ENCODE data around the gene EEFSEC. TPM values are rescaled to one million over a fixed set of nuclear protein-coding genes. Genes with fewer than 3 reads are reported as not detected.

The EEFSEC gene
- total and polyA plus RNA-seq, 2 experiments from 2014 or later: 10.1 to 16.2 TPM

GRCh38 chr3:128337305-128337704, 184.0 kb downstream of the EEFSEC start (continued):
- TF ChIP-seq ZNF114 (CRISPR knock-in tag; IDR thresholded peaks at IDR 0.05): no peak
- TF ChIP-seq CREB1 (CRISPR knock-in tag; IDR thresholded peaks at IDR 0.05; ENCODE audit: low read depth): no peak
- no peak for TF ChIP-seq REST (IDR thresholded peaks at IDR 0.05; ENCODE audit: unreplicated experiment)
- TF ChIP-seq STAT1 (IDR thresholded peaks at IDR 0.05; ENCODE audit: unreplicated experiment): no peak

GRCh38 chr3:128338536-128339330, 185.5 kb downstream of the EEFSEC start:
- no peaks in the 10 kb centered on the region; the same call in 1 of the 2 replicates for H4K20me1 ChIP-seq (replicated peaks; ENCODE audit: insufficient read depth)
- Mint-ChIP-seq H3K4me1 (peaks cover 25% of the 10 kb centered on the region), H3K36me3 (ENCODE audit: low read depth) (no peaks in the 10 kb centered on the region; the same call in 2 of the 3 replicates), H3K4me3 (no peak overlapping the region), H3K9me3 (no peaks in the 10 kb centered on the region), H3K27me3 (ENCODE audit: insufficient read depth, low read depth, poor library complexity) (peaks cover 15% of the 10 kb centered on the region), H3K27ac (no peak overlapping the region)
- no peak overlapping the region for H2AFZ ChIP-seq
- H3F3A ChIP-seq (replicated peaks; ENCODE audit: low read depth): no peaks in the 10 kb centered on the region
- no peak for ATAC-seq
- no peaks in the 10 kb centered on the region for H3K36me3 ChIP-seq (ENCODE audit: insufficient read depth)
- H3K9me2 ChIP-seq (ENCODE audit: insufficient read depth): no peaks in the 10 kb centered on the region
- no peaks in the 10 kb centered on the region for H3K27me3 ChIP-seq (ENCODE audit: insufficient read depth)
- no peak for DNase-seq (ENCODE audit: low spot score)
- H3K4me2 ChIP-seq: no peak overlapping the region
- H3K27ac ChIP-seq (ENCODE audit: low read depth): no peak overlapping the region
- H3K4me3 ChIP-seq: no peak overlapping the region
- TF ChIP-seq EZH2 (IDR thresholded peaks at IDR 0.05; ENCODE audit: low read depth, unreplicated experiment) (no peak), CTCF (conservative IDR thresholded peaks at IDR 0.05; ENCODE audit: low read depth in 2 of 2) (no peak), EZH2phosphoT487 (IDR thresholded peaks at IDR 0.05; ENCODE audit: unreplicated experiment) (no peak), ZNF331 (CRISPR knock-in tag; IDR thresholded peaks at IDR 0.05; ENCODE audit: low read depth) (no peak), STAT1 (IDR thresholded peaks at IDR 0.05; ENCODE audit: unreplicated experiment) (no peak)
- H3K4me1 ChIP-seq (ENCODE audit: insufficient read depth): no peaks in the 10 kb centered on the region
- H3K79me2 ChIP-seq (replicated peaks; ENCODE audit: insufficient read depth): no peaks in the 10 kb centered on the region
